Ecto neural progenitor cell (in vitro differentiated cells): ENCODE results near the gene ALPP.
A peak's percentile ranks its signal among the peaks of the same experiment; 100 is the strongest.
"Not testable (repeated sequence)": the region's sequence is repeated elsewhere in the genome, so short reads cannot be mapped to it uniquely, and the experiment has no call there.

ENCODE experiments used
- DNase-seq: peaks from one replicate; pipeline ENCODE4 v3.0.0-alpha.2; 2018; ENCODE audit warnings: low spot score

The ALPP gene

DNA sequence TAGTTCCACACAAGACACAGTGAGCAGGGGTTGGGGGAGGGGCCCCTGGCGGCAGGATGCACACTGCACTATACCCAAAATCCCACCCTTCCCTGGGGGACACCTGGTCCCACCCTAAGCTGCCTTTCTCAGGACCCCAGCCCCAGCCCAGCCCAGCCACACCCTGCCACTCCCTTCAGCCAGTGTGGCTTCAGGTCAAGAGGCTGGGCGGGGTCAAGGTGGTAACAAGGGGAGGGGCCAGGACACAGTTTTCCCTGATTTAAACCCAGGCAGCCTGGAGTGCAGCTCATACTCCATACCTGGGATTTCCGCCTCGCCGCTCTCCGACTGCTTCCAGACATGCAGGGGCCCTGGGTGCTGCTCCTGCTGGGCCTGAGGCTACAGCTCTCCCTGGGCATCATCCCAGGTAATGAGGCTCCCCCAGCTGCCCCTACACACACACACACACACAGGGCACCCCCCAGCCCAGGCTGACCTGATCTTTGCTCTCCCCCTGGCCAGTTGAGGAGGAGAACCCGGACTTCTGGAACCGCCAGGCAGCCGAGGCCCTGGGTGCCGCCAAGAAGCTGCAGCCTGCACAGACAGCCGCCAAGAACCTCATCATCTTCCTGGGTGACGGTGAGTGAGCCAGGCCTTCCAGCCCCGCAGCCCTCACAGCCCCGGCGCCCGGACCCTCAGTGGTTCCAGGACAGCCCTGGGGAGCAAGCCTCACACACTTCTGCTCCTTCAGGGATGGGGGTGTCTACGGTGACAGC is 28.2 kb downstream of the ALPP start, which contains the start of gene ALPG:
Gene ALPG (plus strand): TSS at position 289 of the 755 bp plus-strand sequence. CDS start 51 bp downstream, at position 340.
- no peak for DNase-seq

DNA sequence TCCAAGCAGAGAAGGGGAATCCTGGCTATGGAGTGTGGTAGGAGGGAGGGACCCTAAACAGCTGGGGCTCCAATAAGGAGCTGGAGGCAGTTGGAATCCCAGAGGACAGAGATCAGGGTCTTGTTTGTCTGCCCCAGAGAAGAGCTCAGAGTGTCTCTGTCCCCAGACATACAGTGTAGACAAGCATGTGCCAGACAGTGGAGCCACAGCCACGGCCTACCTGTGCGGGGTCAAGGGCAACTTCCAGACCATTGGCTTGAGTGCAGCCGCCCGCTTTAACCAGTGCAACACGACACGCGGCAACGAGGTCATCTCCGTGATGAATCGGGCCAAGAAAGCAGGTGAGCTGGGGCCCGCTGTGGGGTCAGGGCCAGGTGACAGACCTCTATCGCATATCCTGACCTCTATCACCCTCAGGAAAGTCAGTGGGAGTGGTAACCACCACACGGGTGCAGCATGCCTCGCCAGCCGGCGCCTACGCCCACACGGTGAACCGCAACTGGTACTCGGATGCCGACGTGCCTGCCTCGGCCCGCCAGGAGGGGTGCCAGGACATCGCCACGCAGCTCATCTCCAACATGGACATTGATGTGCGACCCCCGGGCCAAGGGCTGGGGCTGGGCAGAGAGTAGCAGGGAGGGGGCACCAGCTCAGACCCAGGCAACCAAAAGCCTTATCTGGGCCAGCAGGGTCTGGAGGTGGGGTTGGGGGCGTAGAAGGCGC is 29.0 kb downstream of the ALPP start:
- DNase-seq: not testable (repeated sequence)

DNA sequence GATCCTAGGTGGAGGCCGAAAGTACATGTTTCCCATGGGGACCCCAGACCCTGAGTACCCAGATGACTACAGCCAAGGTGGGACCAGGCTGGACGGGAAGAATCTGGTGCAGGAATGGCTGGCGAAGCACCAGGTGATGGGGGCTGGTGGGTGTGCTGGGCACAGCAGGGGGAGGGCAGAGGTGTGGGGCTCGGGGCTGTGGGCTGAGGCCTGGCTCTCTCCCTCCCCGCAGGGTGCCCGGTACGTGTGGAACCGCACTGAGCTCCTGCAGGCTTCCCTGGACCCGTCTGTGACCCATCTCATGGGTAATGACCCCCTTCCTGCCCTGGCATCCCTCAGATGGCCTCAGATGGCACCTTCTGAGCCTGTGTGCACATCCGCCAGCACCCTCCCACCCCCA is 29.7 kb downstream of the ALPP start:
- not testable (repeated sequence) for DNase-seq

DNA sequence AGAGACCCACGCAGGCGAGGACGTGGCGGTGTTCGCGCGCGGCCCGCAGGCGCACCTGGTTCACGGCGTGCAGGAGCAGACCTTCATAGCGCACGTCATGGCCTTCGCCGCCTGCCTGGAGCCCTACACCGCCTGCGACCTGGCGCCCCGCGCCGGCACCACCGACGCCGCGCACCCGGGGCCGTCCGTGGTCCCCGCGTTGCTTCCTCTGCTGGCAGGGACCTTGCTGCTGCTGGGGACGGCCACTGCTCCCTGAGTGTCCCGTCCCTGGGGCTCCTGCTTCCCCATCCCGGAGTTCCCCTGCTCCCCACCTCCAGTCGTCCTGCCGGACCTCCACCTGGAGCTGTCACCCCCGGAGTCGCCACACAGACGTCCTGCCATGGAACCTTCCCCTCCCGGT is 31.1 kb downstream of the ALPP start:
- DNase-seq: not testable (repeated sequence)

DNA sequence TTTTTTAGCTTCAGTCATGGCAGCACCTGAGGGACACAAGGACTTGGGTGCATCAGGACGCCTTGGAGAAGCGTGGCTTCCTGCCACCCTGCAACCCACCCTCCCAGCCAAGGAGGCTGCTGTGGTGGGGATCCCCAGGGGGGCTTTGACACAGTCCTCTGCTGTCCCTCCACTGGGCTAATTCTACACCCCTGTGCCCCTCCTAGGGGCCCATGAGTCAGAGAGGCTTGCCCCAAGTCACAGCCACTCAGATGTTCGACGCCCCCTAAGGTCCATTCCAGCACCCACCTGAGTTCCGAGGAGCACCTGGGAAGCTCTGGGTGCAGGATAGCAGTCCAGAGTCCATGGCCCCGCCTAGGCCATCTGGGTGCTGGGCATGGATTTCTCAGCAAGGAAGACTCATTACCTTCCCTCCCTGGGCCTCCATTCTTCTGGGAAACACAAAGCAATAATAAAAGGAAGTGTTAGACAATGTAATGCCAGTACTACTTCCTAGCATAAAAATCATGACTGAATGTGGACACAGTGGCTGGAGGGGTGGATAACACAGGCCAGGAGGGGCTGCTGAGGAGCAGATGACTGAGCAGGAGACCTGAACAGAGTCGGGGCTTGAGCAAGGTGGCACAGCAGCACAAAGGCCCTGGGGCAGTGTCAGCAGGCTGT is 31.8 kb downstream of the ALPP start:
- no peak for DNase-seq

DNA sequence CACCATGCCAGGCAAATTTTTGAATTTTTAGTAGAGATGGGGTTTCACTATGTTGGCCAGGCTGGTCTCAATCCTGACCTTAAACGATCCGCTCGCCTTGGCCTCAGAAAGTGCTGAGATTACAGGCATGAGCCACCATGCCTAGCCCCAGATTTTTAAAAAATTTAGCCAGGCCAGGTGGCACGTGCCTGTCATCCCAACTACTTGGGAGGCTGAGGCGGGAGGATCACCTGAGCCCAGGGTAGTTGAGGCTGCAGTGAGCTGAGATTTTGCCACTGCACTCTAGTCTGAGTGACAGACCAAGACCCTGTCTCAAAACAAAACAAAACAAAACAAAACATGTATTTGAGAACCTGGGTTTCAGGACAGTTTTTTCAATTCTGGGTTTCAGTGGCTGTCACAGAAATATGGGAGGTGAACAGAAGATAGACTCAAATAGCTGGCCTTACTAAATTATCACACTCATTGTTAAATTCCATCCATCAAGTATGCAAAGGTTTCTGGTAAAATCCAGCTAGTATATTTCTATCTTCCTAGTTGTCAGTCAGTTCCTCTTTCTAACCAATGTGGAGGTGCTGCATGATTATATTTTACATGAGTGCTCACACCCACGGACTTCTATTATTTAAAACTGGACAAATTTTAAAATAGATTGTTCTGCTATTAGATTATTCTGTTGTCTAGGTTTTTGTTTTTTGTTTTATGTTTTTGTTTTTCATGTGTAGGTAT is 33.5 kb downstream of the ALPP start:
- DNase-seq: no peak

DNA sequence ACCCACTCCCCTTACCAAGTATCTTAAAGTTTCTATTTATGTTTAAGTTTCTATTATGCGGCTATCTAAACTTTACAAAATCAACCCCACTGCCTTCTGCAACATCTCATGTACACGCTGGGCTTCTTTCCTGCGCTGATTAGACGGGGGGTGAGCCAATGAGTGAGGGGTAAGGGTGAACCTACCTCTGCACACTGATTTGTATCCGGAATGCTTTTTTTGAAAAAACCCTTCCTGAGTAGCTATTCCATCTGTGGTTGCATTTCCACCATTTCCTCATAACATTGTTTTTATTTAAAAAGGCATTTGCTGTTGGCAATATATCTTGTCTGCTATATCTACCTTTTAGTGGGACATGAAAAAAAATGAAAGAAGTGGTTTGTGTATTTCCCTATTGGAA is 34.4 kb downstream of the ALPP start:
- DNase-seq: no peak

DNA sequence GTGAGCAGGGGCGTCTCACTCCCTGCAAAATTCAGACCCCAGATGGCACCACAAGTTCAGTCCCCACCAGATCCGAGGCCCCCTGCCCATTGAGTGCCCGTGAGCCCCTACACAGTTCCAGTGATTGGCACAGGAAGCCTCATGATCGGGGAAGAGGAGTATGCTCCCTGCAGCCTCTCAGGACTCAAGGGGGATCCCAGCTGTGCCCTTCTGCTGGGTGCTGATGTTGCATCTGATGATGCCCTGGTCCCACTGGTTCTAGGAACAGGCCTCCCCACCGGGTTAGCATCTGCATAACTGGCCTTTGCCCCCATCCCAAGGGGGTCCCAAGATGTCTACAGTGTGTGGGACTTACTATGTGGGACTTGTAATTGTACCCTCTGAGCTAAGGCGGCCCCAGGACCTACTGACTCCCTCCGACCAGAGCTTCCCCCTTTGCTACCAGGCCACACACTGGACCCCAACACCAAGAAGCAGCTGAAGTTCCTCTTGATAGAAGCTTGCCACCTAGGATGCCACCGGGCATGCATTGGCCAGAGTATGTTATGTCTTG is 36.7 kb downstream of the ALPP start:
- no peak for DNase-seq

DNA sequence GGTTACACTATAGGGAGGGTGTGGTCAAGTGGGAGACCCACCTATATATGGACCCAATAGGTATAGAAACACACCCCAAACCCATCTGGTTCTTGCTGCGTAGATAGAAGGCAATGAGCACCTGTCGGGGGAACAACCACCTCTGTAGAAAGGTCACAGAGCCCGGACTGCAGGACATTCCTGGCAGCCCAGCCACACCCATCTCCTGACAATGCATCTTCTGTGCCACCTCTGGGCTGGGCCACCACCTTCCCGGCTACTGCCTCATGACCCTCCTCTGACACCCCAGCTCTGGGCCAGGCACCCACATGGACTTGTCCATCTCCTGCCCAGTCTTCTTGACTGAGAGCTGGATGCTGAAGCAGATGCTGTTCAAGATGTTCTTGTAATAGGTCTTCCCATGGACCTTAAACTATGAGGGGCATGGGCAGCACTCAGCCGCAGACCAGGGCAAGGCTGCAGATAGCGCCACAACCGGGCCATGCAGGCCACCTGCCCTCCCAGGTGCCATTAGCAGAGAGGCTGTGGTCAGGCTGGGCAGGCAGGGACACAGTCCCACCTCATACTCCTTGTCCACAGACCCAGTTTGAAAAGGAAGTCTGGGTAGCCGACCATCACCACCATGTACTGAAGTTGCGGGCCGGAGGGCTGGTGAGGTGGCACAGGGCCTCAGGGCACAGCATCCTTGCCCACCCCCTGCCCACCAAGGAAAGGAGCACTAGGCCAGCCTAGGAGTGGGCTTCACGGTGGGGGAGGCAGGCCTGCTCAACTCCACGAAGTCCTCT is 37.4 kb downstream of the ALPP start:
- DNase-seq: no peak

DNA sequence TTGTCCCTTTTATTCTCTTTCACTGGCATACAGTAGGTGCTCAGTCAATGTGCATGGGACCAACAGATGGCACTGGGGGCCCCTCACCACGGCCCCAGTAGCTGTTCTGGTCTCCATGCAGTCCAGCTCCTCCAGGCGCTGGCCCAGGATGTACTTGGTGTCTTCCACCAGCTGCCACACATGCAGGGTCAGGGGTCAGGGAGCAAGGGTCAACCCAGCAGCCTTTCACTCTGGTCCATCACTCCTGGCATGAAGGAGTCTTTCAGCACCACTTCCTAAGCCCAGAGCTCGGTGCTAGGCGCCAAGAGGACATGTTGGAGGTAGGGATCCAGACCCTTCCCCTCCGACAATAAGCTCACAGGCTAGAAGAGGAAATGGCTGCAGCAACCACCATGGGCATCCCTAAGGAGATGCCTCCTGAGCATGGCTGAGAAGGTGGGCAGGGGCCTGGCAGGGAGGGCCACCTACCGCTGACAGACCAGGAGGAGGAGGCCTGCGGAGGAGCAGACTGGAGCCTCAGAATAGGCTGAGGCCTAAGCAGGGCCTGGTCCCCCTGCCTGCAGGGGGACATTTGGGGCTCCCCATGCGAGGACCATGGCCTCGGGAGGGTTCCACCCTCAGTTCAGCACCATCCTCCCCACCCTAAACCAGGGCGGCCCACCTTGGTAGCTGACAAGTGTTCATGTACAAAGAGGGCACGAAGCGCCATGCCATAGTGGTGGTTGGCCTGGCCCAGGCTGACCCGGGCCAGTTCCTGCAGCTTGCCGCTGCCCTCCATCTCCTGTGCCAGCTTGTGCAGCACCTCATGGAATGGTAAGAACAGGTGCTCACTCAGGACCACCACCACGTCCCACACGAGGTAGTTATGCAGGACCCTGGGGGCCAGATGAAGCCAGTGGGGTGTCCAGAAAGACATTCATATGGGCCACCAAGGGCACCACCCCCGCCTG is 38.2 kb downstream of the ALPP start:
- no peak for DNase-seq

DNA sequence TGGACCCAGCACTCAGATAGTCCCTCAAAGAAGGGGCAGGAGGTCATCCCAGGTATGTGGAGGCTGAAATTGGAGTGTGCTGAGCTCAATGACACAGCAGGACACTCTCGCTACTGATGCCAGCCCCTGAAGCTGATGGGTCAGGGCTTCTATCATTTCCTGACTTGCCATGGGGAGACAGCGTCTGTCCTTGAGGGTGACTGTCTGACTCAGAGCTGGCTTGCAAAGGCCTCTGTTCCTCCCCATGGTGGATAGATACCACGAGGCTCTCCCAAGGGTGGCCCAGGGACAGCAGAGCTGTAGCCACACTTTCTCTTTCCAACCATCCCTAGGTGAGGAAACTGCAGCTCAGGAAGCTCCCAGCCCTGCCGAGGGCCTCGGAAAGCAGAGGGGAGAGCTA is 38.9 kb downstream of the ALPP start:
- DNase-seq: no peak

DNA sequence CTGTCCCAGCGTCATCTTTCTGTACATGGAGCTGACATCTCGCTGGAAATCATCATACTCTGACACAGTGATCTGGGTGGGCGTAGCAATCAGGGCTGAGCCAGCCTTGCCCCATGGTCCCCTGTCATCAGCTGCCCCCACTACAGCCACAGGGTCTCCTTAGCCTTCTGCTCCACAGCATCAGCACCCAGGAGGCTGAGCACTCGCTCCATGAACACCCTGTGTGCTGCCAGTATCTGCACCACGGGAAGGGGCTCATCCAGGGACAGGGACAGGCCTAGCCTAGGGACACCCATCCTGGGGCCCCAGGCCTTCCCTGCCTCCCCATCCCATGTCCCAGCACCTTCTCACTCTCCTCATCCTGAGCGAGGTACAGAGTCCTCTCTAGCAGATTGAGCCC is 39.5 kb downstream of the ALPP start:
- no peak for DNase-seq

DNA sequence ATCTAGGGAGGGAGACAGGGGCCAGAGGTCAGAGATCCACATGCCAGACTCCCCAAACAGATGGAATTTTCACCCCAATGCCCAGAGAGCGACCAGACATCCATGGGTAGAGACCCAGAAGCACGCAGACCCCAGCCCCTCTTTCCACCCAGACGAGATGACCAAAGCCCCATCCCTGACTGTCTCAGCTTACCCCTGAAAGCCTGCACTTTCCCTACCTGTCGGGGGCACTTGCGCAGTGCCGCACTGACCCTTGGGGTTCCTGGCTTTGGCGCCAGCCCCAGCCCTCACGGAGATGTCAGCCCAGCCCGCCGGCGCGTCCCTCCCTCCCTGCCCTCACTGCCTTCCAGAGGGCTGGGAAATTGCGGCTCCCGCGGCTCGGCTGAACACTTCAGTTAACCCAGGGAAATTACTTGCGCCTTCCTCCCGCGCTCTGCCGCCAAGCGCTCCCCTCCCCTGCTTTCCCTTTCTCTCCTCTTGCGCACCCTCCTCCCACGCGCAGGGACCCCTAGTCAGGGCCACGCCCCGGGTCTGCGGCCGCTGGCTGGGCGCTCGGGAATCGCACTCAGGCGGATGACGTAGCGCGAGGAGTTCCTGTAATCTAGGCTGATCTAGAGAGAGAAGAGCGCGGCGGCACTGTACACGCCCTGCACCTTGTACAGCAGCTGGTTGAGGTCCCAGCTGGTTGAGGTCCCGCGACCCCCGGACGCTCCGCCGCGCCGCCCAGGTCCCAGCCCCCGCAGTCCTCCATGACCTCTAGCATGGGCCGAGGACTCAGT is 40.1 kb downstream of the ALPP start:
- DNase-seq: no peak

DNA sequence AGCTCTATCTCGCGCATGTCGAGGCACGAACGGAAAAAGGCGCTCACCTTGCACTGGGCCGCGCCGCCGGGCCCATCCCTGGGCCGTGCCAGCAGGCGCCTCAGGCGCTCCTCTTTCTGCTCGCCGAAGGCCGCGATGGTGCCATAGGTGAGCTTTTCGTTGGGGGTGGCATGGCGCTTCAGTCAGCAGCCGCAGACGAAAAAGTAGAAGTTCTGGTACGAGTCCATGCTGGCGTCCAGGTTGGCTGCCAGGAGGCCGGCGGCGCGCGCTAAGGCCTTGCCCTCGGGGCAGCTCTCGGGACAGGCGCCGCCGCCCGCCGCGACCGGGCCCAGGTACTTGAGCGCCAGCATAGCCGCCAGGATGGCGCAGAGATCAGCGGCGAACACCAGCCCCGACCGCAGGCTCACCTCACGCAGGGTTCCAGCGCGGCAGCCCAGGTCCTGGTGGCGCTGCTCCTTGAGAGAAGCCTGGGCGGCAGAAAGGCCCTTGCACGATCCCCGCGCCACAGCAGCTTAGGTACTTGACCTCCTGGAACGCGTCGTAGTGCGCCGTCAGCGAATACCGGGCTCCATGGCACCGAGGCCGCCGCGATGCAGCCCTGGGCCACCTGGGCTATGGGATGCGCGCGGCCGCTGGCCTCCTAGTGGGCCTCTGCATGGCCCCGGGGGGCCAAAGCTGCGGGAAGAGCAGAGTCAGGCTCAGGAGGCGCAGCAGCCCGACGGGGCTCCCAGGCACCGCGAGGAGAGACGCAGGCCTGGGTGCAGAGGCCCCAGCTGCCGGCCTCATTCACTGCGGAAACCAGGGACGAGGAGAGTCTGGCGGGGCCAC is 40.9 kb downstream of the ALPP start:
- DNase-seq: no peak

DNA sequence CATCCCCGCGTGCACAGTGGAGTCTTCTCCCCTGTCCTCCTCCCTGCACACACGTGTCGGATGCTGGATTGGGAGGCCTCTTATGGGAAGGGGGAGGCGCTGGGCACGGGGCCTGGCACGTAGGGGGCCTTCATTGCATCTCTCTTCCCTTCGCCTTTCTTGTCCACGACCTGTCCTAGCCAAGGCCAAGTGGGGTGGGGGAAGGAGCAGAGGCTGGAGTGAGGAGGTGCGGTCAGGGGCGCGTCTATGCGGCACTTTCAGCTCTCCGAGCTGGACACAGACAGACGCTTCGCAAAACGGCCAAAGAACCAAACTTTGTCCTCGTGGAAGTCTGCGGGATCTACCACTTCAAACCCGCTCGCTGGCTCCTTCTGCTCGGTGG is 41.5 kb downstream of the ALPP start:
- no peak for DNase-seq

DNA sequence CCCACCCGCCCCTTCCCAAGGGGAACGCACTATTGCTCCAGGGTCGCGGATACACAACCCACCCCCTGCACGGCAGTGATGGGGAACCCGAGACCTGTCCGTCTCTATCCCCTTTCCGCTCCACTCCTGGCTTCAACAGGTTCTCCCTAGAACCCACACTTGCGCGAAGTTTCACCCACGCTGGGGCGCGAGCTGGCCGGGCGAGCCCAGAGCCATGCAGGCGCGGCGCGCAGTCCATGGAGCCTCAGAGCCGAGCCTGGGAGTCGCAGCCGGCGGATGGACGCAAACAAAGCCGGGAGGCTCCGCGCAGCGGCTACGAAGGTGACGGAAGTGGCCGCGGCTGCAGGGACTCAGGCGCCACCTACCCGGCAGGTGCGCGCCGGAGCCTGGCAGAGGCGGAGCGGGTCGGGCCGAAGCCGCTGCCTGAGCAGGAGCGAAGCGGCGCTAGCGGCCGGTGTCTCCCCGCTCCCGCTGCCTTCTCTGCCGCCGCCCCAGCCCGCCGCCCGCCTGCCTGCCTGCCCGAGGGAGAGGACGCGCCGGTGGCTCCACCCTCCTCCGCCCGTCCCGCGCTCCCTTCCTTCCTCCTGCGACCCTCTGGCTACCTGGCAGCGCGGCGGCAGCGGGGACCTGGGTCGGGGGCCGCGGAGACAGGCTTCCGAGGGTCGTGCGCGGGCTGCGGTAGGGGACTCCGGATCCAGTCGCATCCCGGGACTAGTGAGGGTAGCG is 42.1 kb downstream of the ALPP start:
- DNase-seq: peak; percentile 72

DNA sequence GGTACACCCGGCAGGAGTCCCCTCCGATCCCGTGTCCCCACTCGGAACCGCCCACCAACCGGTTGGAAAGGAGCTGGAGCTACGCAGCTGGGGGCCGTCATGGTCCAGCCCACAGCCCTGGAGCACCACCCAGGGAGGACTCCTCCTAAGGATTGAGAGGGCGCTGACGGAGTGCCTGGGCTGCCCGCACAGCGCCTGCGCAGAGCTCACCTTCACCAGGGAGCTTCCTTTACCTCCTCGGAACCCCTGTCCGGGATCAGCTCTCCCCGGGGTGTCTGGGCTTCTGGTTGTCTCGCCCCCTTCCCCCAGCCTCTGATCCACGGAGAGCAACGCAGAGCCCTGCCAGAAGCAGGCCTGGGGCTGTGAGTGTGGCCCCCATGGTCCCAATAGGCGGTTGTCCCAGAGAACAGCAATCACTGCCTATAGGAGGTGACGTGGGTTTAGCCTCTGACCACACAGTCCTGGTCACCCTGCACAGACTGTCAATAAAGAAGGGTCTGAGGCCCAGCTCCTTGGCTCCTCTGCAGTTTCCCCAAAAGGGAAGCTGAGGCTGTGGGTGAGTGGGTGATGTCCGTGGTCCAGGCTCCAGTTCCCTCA is 42.7 kb downstream of the ALPP start:
- DNase-seq: no peak
